Left renal cortex interstitium (tissue), 4 donors: ENCODE measurements around the gene GBGT1. TPM values are rescaled to one million over a fixed set of nuclear protein-coding genes. Genes with fewer than 3 reads are reported as not detected.

Experiments used
- DNase-seq, 4 donors: peaks; one replicate each; pipeline ENCODE4 v3.0.0-alpha.2; 2013; ENCODE audit warnings: low read depth in 4 of 4, low spot score in 2 of 4, missing footprints in 1 of 4
- polyA plus RNA-seq, 4 donors: library from polyadenylated mRNA; unstranded; fragments of 120-200 nt; gene quantifications; one replicate each; pipeline ENCODE4 v1.2.1, GENCODE V29; 2013; ENCODE audit not compliant: insufficient read length in 4 of 4

The GBGT1 gene
- polyA plus RNA-seq, 4 donors = 1.9 to 3.1 (median 2.8) TPM

GRCh38 chr9:133144904-133145851, 18.5 kb downstream of the GBGT1 start:
- no peak for DNase-seq

GRCh38 chr9:133144142-133144903, 19.4 kb downstream of the GBGT1 start:
- DNase-seq = no peak

- DNase-seq = no peak
These were observed 20.0 kb downstream of the GBGT1 start for GRCh38 chr9:133143639-133144141.

GRCh38 chr9:133142684-133143622, 20.8 kb downstream of the GBGT1 start:
- no peak for DNase-seq

- DNase-seq = no peak
These were observed 21.7 kb downstream of the GBGT1 start for GRCh38 chr9:133141833-133142595.

GRCh38 chr9:133140606-133141005, 23.1 kb downstream of the GBGT1 start:
- DNase-seq = no peak

- no peak for DNase-seq
These were observed 23.6 kb downstream of the GBGT1 start for GRCh38 chr9:133140174-133140505.

GRCh38 chr9:133139246-133140173, 24.2 kb downstream of the GBGT1 start:
- no peak for DNase-seq

GRCh38 chr9:133137451-133138231, 26.1 kb downstream of the GBGT1 start:
- no peak for DNase-seq

- no peak for DNase-seq
These were observed 28.5 kb downstream of the GBGT1 start for GRCh38 chr9:133135146-133135745.

GRCh38 chr9:133134388-133135145, 29.1 kb downstream of the GBGT1 start:
- DNase-seq = no peak

GRCh38 chr9:133133681-133134387, 29.9 kb downstream of the GBGT1 start:
- no peak for DNase-seq

GRCh38 chr9:133132174-133132573, 31.5 kb downstream of the GBGT1 start:
- DNase-seq = no peak

- DNase-seq = no peak
These were observed 32.2 kb downstream of the GBGT1 start for GRCh38 chr9:133131506-133131905.

GRCh38 chr9:133130685-133131244, 32.9 kb downstream of the GBGT1 start:
- no peak for DNase-seq
